Osteoblast (primary cell): ENCODE measurements around the gene GPR173. TPM values are rescaled to one million over a fixed set of nuclear protein-coding genes. Genes with fewer than 3 reads are reported as not detected.

Source experiments
- DNase-seq: peaks from one replicate; pipeline ENCODE4 v3.0.0; 2011; ENCODE audit warnings: low spot score, mixed read lengths; ENCODE audit not compliant: insufficient read length; ENCODE audit errors: missing footprints
- H2AFZ ChIP-seq: 2 replicates; pipeline ENCODE4 v1.6.0; 2011; ENCODE audit warnings: mild to moderate bottlenecking, low read length
- H3K27ac ChIP-seq: 2 replicates; pipeline ENCODE4 v1.5.1; 2011; ENCODE audit warnings: mild to moderate bottlenecking, low read depth, low read length, moderate library complexity
- H3K27me3 ChIP-seq: 2 replicates; pipeline ENCODE4 v1.6.0; 2012; ENCODE audit warnings: mild to moderate bottlenecking, control low read depth, inconsistent platforms, low read length, moderate library complexity; ENCODE audit not compliant: insufficient read depth
- H3K36me3 ChIP-seq: 2 replicates; pipeline ENCODE4 v1.5.1; 2011; ENCODE audit warnings: mild to moderate bottlenecking, low read length, control low read depth, moderate library complexity; ENCODE audit not compliant: insufficient read depth
- H3K4me1 ChIP-seq: 2 replicates; pipeline ENCODE4 v1.5.1; 2011; ENCODE audit warnings: mild to moderate bottlenecking, low read length, control low read depth, moderate library complexity; ENCODE audit not compliant: insufficient read depth
- H3K4me2 ChIP-seq: 2 replicates; pipeline ENCODE4 v1.6.0; 2011; ENCODE audit warnings: mild to moderate bottlenecking, low read length; ENCODE audit not compliant: insufficient read depth
- H3K4me3 ChIP-seq: fragments of 200-600 bp; sonication (generic); 3 replicates; pipeline ENCODE4 v1.5.1; 2012; ENCODE audit warnings: mild to moderate bottlenecking, low read length, inconsistent platforms; ENCODE audit not compliant: insufficient read depth
- H3K79me2 ChIP-seq: 2 replicates; pipeline ENCODE4 v1.6.0; 2012; ENCODE audit warnings: mild to moderate bottlenecking, low read length, control low read depth, inconsistent platforms; ENCODE audit not compliant: insufficient read depth
- H3K9me3 ChIP-seq: 2 replicates; pipeline ENCODE4 v1.5.1; 2011; ENCODE audit warnings: low read depth, low read length, control low read depth
- H4K20me1 ChIP-seq: 2 replicates; pipeline ENCODE4 v1.6.0; 2012; ENCODE audit warnings: mild to moderate bottlenecking, low read length, control low read depth; ENCODE audit not compliant: insufficient read depth
- total RNA-seq: library from RNA; depleted of rRNA; stranded (reverse); fragments of >200 nt; gene quantifications from 2 replicates; pipeline ENCODE4 v1.2.3, GENCODE V29; 2012
- TF ChIP-seq, protein P1 (sequence below): IDR thresholded peaks from 2 replicates; pipeline ENCODE4 v1.5.1; 2011; ENCODE audit warnings: mild to moderate bottlenecking, low read depth, low read length, moderate library complexity; ENCODE audit errors: extremely low read depth

The GPR173 gene, protein sequence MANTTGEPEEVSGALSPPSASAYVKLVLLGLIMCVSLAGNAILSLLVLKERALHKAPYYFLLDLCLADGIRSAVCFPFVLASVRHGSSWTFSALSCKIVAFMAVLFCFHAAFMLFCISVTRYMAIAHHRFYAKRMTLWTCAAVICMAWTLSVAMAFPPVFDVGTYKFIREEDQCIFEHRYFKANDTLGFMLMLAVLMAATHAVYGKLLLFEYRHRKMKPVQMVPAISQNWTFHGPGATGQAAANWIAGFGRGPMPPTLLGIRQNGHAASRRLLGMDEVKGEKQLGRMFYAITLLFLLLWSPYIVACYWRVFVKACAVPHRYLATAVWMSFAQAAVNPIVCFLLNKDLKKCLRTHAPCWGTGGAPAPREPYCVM
- total RNA-seq: 1.8 and 2.2 TPM in 2 replicates

DNA sequence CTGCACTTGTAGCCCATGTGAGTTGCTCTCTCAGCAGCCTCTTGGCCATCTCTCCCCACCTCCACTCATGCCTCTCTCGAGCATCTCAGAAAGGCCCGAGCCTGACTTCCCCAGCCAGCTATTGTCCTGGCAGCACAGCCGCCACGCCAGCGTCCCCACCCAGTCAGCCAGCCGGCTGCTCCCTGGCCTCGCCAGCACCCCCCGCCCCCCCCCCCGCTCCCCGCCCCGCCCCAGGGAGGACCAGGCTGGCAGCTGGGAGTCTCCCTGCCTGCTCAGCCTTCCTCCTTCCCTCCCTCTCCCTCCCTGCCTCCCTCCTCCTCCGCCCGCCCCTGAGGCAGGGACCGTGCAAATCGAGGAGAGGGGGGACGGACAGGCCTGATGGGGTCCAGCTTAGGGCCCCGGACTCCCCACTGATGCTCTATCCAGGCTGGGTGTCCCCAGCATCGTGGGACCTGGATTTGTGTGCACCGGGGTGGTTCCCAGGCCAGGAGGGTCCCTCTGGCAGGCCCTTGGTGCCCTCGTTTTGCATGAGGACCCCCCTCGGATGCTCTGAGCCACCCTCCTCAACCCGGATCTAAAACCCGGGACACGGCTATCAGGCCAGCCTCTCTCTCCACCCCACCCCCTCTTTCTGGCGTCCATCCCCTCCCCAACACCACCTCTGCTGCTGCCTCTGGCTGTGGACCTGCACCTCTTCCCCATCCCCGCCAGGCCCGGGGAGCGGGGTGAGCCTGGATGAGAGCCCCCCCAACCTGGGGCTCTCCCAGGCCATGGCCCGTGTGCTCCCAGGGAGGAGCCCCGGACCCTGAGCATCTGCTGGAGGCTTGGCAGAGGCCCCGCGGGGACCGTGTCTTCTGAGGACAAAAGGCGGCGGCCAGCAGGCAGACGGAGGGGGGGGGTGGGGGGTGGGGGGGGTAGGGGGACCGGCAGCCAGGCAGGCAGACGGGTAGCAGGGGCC, at the start of gene GPR173:
TSS of gene GPR173 (plus strand) at position 621 of the 958 bp plus-strand sequence. CDS start 27,833 bp downstream, outside the sequence.
- peaks cover 13% of the 10 kb centered on the region for H3K27me3 ChIP-seq
- H3K4me3 ChIP-seq: peak within 1 kb of the TSS; percentile 75
- TF ChIP-seq, protein P1, sequence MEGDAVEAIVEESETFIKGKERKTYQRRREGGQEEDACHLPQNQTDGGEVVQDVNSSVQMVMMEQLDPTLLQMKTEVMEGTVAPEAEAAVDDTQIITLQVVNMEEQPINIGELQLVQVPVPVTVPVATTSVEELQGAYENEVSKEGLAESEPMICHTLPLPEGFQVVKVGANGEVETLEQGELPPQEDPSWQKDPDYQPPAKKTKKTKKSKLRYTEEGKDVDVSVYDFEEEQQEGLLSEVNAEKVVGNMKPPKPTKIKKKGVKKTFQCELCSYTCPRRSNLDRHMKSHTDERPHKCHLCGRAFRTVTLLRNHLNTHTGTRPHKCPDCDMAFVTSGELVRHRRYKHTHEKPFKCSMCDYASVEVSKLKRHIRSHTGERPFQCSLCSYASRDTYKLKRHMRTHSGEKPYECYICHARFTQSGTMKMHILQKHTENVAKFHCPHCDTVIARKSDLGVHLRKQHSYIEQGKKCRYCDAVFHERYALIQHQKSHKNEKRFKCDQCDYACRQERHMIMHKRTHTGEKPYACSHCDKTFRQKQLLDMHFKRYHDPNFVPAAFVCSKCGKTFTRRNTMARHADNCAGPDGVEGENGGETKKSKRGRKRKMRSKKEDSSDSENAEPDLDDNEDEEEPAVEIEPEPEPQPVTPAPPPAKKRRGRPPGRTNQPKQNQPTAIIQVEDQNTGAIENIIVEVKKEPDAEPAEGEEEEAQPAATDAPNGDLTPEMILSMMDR: no peak
- H3K4me1 ChIP-seq: peaks cover 8% of the 10 kb centered on the region
- H3K79me2 ChIP-seq: peaks cover 48% of the 10 kb centered on the region
- DNase-seq: peak; percentile 93
- no peaks in the 10 kb centered on the region for H3K9me3 ChIP-seq
- peak within 1 kb of the TSS; percentile 82 for H3K4me2 ChIP-seq
- H3K27ac ChIP-seq: peak within 1 kb of the TSS; percentile 70
- peak within 1 kb of the TSS; percentile 93 for H2AFZ ChIP-seq
- H4K20me1 ChIP-seq: peaks cover 24% of the 10 kb centered on the region
- no peaks in the 10 kb centered on the region for H3K36me3 ChIP-seq

DNA sequence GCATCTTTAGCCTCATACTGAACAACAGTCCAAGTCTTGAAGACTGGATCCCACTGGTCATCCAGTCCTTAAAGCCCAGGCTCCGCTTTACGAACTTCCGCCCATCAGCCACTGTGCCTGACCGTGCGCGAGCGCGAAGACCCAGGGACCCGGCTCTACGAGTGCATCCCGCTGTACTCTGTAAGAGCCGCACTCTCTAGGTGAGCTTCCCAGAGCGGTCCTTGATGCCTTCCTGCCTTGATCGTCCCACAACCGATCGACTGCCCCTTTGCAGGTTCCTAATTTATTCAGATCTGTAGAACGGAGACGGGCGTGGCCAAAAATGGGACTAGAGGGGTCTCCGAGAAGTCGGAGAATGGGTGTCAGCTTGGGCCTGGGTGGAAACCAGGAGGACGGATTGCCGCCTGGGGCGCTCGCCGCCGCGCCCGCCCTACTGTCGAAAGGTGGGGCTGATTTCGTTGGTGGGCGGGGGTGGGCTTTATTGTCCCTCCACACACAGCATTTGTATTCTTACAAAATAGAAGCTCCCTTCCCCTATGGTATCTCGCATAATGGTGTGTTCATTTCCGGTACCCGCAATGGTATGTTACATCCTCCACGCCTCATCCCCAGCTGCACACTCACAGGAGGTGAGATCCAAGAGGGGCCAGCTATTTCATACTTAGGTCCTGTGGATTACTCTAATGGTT, 48.0 kb upstream of the GPR173 start:
- no peaks in the 10 kb centered on the region for H3K4me1 ChIP-seq
- no peaks in the 10 kb centered on the region for H3K36me3 ChIP-seq
- H3K4me2 ChIP-seq: no peak overlapping the region
- H3K79me2 ChIP-seq: no peaks in the 10 kb centered on the region
- DNase-seq: no peak
- H3K27me3 ChIP-seq: peaks cover 56% of the 10 kb centered on the region
- H3K4me3 ChIP-seq: no peak overlapping the region
- no peaks in the 10 kb centered on the region for H3K9me3 ChIP-seq
- H3K27ac ChIP-seq: no peak overlapping the region
- no peaks in the 10 kb centered on the region for H4K20me1 ChIP-seq
- no peak overlapping the region for H2AFZ ChIP-seq
- TF ChIP-seq, protein P1: no peak

DNA sequence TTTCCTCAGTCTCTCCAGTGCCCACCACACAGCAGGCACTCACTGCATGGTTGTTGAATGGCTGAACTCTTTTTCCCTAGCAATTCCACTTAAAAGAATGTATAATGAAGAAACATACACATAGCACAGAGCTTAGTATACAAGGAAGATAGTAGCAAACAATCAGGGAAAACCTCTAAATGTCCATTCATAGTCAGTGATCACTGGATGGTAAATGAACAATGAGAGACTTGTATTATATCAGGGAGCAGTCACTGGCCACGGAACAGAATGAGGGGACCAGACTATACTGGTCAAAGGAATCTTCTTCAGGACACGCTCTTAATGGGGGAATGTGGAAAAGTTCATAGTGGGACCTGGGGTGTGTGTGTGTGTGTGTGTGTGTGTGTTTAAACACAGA, 46.6 kb upstream of the GPR173 start:
- no peak overlapping the region for H2AFZ ChIP-seq
- H3K27me3 ChIP-seq: peaks cover 56% of the 10 kb centered on the region
- H3K9me3 ChIP-seq: no peaks in the 10 kb centered on the region
- H3K36me3 ChIP-seq: no peaks in the 10 kb centered on the region
- no peak overlapping the region for H3K4me3 ChIP-seq
- no peak overlapping the region for H3K4me2 ChIP-seq
- H3K27ac ChIP-seq: no peak overlapping the region
- no peaks in the 10 kb centered on the region for H3K79me2 ChIP-seq
- no peak for DNase-seq
- no peaks in the 10 kb centered on the region for H4K20me1 ChIP-seq
- H3K4me1 ChIP-seq: no peaks in the 10 kb centered on the region
- TF ChIP-seq, protein P1: no peak
